Hematopoietic multipotent progenitor cell treated with erythropoietin and hydrocortisone succinate and interleukin-3 and kit ligand, for 8 days (in vitro differentiated cells): ENCODE data around the gene PCDHGA5.
A peak's percentile ranks its signal among the peaks of the same experiment; 100 is the strongest.
"Not testable (repeated sequence)": the region's sequence is repeated elsewhere in the genome, so short reads cannot be mapped to it uniquely, and the experiment has no call there.

ENCODE experiments used
- DNase-seq: peaks from one replicate; pipeline ENCODE4 v3.0.0-alpha.2; 2015

PCDHGA5 gene

GRCh38 chr5:141354900-141355469, 9.0 kb upstream of the PCDHGA5 start, which contains the start of gene PCDHGA4:
PCDHGA4 (plus strand) TSS chr5:141355021; CDS start chr5:141355108, 87 bp downstream.
- DNase-seq = no peak

GRCh38 chr5:141355641-141356040, 8.3 kb upstream of the PCDHGA5 start:
- no peak for DNase-seq

- DNase-seq = no peak
Measured at GRCh38 chr5:141356133-141356532, 7.8 kb upstream of the PCDHGA5 start.

GRCh38 chr5:141356950-141357349, 7.0 kb upstream of the PCDHGA5 start:
- DNase-seq = no peak

GRCh38 chr5:141359790-141360426, 4.1 kb upstream of the PCDHGA5 start, which contains the start of gene PCDHGB2:
PCDHGB2 (plus strand) TSS chr5:141359994; CDS start chr5:141360136, 142 bp downstream.
- peak; percentile 18 for DNase-seq

- DNase-seq = no peak
Measured at GRCh38 chr5:141360685-141361084, 3.3 kb upstream of the PCDHGA5 start.

GRCh38 chr5:141362719-141363118, 1.2 kb upstream of the PCDHGA5 start:
- DNase-seq = no peak

GRCh38 chr5:141366016-141366896, 2.3 kb downstream of the PCDHGA5 start:
- DNase-seq = no peak

- peak; percentile 7 for DNase-seq
Measured at GRCh38 chr5:141369994-141370848, 6.3 kb downstream of the PCDHGA5 start, which contains the start of gene PCDHGB3. PCDHGB3 (plus strand) TSS chr5:141370242; CDS start chr5:141370395, 153 bp downstream.

GRCh38 chr5:141371572-141372475, 7.9 kb downstream of the PCDHGA5 start:
- no peak for DNase-seq

- DNase-seq = peak; percentile 4
Measured at GRCh38 chr5:141373673-141374317, 9.8 kb downstream of the PCDHGA5 start, which contains the start of gene PCDHGA6. PCDHGA6 (plus strand) TSS chr5:141373891; CDS start chr5:141374084, 193 bp downstream.

GRCh38 chr5:141374627-141375026, 10.7 kb downstream of the PCDHGA5 start:
- DNase-seq = no peak

- not testable (repeated sequence) for DNase-seq
Measured at GRCh38 chr5:141375444-141376155, 11.6 kb downstream of the PCDHGA5 start.

- DNase-seq = no peak
Measured at GRCh38 chr5:141382469-141383294, 18.7 kb downstream of the PCDHGA5 start, which contains the start of gene PCDHGA7. PCDHGA7 (plus strand) TSS chr5:141382742; CDS start chr5:141382900, 158 bp downstream.

- DNase-seq = no peak
Measured at GRCh38 chr5:141383345-141383744, 19.4 kb downstream of the PCDHGA5 start.

GRCh38 chr5:141384471-141385267, 20.7 kb downstream of the PCDHGA5 start:
- no peak for DNase-seq

GRCh38 chr5:141387557-141388311, 23.8 kb downstream of the PCDHGA5 start, which contains the start of gene PCDHGB4:
PCDHGB4 (plus strand) TSS chr5:141387698; CDS start chr5:141387885, 187 bp downstream.
- peak; percentile 24 for DNase-seq
